NCI-H226 (cell line): ENCODE measurements around the gene B4GALNT3.

Source experiments
- DNase-seq: peaks from one replicate; pipeline ENCODE4 v3.0.0-alpha.2; 2015

Gene B4GALNT3

GRCh38 chr12:602700-603068 is 142.9 kb downstream of the B4GALNT3 start:
- no peak for DNase-seq

DNA sequence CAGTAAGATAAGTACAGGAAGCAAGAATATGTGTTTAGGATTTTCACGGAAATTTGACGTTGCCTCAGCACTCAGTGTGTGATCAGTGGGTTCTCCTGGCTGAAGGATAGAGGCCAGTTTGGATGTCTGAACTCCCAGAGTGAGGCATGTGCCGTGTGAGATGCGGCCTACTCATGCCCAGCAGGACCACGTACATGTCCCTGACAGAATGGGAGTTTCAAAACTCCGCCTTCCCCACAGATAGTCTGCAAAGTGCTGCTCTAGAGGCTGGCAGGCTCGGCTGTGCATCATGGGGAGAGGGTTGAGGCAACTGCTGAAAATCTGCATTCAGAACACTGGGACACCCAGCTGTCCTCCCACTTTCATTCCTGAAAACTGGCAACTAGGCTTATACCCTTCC is 145.2 kb downstream of the B4GALNT3 start:
- DNase-seq: no peak

GRCh38 chr12:607541-608001 is 147.8 kb downstream of the B4GALNT3 start:
- DNase-seq: peak; percentile 19

DNA sequence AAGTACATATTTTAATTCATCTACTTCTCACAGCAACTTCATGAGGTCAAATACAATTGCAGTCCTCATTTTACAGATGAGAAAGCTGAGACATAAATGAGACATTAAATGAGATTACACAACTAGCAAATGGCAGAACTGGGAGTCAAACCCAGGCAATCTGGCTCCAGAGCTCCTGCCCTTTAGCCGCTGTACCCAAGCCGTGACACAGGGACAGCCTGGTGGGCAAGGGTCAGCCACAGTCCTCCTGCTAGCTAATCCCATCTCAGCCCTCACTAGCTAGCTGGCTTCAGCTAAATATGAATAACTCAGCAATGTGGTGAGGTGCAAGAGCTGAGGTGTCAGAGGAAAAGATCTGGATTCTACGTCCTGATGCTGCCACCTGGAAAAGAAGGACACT is 148.7 kb downstream of the B4GALNT3 start:
- no peak for DNase-seq

GRCh38 chr12:608921-609320 is 149.2 kb downstream of the B4GALNT3 start:
- DNase-seq: no peak

- no peak for DNase-seq
Measured at GRCh38 chr12:611721-612120, 152.0 kb downstream of the B4GALNT3 start.

GRCh38 chr12:612293-612692 is 152.6 kb downstream of the B4GALNT3 start:
- DNase-seq: no peak

- DNase-seq: no peak
Measured at GRCh38 chr12:612886-613285, 153.1 kb downstream of the B4GALNT3 start.
